ENCODE measurements around the gene CRPPA.

DNA sequence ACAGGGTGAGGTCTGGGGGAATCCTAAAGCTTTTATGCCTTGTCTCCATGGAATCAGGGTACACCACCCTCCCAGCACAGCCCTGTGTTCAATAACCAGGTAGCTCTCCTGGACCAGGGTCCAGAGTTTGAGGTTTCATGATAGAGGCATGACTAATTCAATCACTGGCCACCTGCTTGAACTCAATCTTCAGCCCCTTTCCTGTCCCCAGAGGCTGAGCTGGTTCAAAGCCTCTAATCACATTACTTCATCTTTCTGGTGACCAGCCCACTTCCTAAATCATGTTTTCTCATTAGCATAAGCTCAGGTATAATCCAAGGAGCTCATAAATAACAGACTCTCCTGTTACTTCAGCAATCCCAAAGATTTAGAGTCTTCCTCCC, 20.5 kb downstream of the CRPPA start:
- TF ChIP-seq CTCF (IDR thresholded peaks at IDR 0.05) (no peak), EP300 (IDR thresholded peaks at IDR 0.05) (no peak), POLR2A (IDR thresholded peaks at IDR 0.05) (no peak)

Measured in tibial nerve (tissue), 4 donors.